Measurements from ENCODE around the gene NAV3. TPM values are rescaled to one million over a fixed set of nuclear protein-coding genes. Genes with fewer than 3 reads are reported as not detected.

Gene NAV3
- total RNA-seq, 1 donor from 2014 or later, result 5.0 TPM

DNA sequence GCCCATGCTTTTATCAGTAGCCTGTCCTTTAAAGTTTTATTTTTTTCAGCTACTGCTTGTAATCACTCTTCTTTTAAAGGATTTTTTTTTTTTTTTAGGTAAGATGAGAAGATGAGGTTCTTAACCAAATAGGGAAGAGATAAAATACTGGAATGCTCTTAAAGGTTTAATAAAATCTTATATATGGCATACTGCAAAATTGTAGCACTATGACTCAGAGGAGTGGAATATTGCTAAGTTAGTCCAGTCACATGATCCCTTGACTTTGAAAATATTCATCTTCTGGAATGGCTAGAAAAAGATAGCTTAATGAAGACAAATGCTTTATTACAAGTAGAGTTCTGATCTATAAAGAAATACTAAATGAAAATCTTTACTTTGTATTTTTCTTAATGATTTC is 116.6 kb downstream of the NAV3 start:
- Mint-ChIP-seq H3K27me3 (ENCODE audit: low read depth) (no peaks in the 10 kb centered on the region), H3K36me3 (ENCODE audit: low read depth) (peaks cover 5% of the 10 kb centered on the region), H3K9me3 (peaks cover 3% of the 10 kb centered on the region), H3K27ac (ENCODE audit: unreplicated experiment) (no peak overlapping the region), H3K4me1 (no peaks in the 10 kb centered on the region), H3K4me3 (no peak overlapping the region)
- TF ChIP-seq, protein P1, sequence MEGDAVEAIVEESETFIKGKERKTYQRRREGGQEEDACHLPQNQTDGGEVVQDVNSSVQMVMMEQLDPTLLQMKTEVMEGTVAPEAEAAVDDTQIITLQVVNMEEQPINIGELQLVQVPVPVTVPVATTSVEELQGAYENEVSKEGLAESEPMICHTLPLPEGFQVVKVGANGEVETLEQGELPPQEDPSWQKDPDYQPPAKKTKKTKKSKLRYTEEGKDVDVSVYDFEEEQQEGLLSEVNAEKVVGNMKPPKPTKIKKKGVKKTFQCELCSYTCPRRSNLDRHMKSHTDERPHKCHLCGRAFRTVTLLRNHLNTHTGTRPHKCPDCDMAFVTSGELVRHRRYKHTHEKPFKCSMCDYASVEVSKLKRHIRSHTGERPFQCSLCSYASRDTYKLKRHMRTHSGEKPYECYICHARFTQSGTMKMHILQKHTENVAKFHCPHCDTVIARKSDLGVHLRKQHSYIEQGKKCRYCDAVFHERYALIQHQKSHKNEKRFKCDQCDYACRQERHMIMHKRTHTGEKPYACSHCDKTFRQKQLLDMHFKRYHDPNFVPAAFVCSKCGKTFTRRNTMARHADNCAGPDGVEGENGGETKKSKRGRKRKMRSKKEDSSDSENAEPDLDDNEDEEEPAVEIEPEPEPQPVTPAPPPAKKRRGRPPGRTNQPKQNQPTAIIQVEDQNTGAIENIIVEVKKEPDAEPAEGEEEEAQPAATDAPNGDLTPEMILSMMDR (conservative IDR thresholded peaks at IDR 0.05), result no peak
- DNase-seq (ENCODE audit: low read depth, low spot score), result no peak

DNA sequence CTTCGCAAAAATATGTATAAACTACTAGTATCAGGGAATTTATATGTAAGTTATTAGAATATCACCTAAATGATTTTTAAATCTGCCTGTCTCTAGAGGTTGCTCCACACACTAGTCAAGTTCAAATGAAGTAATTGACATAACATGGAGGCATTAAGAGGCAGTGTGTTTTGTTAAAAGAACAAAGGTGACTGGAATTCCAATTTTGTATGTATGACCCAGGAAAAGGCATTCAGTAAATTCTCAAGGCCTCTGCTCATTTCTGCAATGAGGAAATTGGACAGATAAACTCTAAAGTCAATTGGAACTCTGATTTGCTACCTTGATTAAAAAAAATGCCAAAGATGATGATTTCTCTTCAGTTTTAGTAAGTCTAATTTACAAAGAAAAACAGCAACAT is 117.1 kb downstream of the NAV3 start:
- Mint-ChIP-seq H3K36me3 (ENCODE audit: low read depth) (peaks cover 5% of the 10 kb centered on the region), H3K27ac (ENCODE audit: unreplicated experiment) (no peak overlapping the region), H3K27me3 (ENCODE audit: low read depth) (no peaks in the 10 kb centered on the region), H3K4me3 (no peak overlapping the region), H3K4me1 (no peaks in the 10 kb centered on the region), H3K9me3 (peaks cover 3% of the 10 kb centered on the region)
- DNase-seq (ENCODE audit: low read depth, low spot score), result no peak
- TF ChIP-seq, protein P1 (conservative IDR thresholded peaks at IDR 0.05), result no peak

DNA sequence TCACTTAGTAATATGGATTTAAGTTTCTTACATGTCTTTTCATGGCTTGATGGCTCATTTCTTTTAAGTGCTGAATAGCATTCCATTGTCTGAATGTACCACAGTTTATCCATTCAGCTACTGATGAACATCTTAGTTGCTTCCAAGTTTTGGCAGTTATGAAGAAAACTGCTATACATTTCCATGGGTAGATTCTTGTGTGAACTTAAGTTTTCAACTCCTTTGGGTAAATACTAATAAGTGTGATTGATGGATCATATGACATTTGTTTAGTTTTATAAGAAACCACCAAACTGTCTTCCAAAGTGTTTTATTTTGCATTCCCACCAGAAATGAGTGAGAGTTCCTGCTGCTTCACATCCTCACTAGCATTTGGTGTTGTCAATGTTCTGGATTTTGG is 119.2 kb downstream of the NAV3 start:
- TF ChIP-seq, protein P1 (conservative IDR thresholded peaks at IDR 0.05), result no peak
- DNase-seq (ENCODE audit: low read depth, low spot score), result no peak
- Mint-ChIP-seq H3K4me1 (no peaks in the 10 kb centered on the region), H3K9me3 (peaks cover 3% of the 10 kb centered on the region), H3K27ac (ENCODE audit: unreplicated experiment) (no peak overlapping the region), H3K36me3 (ENCODE audit: low read depth) (peaks cover 5% of the 10 kb centered on the region), H3K27me3 (ENCODE audit: low read depth) (no peaks in the 10 kb centered on the region), H3K4me3 (no peak overlapping the region)

DNA sequence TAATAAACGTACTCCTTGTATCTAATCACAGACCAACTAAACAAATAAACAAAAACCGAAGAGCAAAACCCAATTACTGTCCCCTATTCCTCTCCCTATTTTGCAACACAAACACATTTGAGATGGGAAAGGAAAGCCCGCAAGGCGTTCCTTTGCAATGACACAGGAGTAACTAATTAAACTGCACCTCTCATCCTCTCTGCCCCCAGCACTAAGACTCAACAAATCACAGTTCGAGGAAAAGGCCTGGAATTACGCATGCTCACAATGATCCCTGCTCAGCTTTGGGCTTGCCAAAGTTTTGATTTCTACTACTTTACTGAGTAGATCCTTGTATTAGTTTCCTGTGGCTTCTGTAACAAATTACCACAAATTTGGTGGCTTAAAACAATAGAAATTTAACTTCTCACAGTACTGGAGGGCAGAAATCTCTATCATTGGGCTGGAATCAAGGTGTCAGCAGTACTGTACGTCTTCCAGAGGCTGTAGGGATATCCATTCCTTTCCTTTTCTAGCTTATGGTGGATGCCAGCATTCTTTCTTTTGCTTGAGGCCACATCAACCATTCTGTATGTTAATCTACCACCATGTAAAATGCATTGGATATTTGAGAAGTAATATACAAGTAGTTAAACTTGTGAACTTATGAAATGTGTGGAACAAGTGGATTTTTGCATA is 123.0 kb downstream of the NAV3 start:
- H3K36me3 Mint-ChIP-seq (ENCODE audit: low read depth), result peaks cover 5% of the 10 kb centered on the region
- TF ChIP-seq, protein P1 (conservative IDR thresholded peaks at IDR 0.05), result no peak
- H3K9me3 Mint-ChIP-seq, result peaks cover 3% of the 10 kb centered on the region
- no peak overlapping the region for H3K27ac Mint-ChIP-seq (ENCODE audit: unreplicated experiment)
- no peak overlapping the region for H3K4me3 Mint-ChIP-seq
- H3K27me3 Mint-ChIP-seq (ENCODE audit: low read depth), result no peaks in the 10 kb centered on the region
- no peak for DNase-seq (ENCODE audit: low read depth, low spot score)
- H3K4me1 Mint-ChIP-seq, result no peaks in the 10 kb centered on the region

DNA sequence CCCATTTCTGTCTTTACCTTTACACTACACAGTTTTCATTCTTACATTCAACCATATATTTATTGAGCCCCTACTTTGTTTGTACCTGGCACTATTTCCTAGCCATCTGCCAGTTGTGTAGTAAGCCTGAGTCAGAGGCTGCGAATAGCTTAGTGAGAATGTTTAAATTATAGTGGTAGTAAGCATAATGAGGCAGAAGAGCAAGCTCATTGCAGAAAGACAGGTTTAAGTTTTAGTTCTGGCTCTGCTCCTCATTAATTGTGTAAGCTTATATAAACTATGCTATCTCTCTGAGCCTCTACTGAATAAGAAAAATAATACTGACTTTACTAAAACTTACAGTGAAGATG is 123.5 kb downstream of the NAV3 start:
- Mint-ChIP-seq H3K9me3 (peaks cover 3% of the 10 kb centered on the region), H3K36me3 (ENCODE audit: low read depth) (peaks cover 5% of the 10 kb centered on the region), H3K4me1 (no peaks in the 10 kb centered on the region), H3K4me3 (no peak overlapping the region), H3K27me3 (ENCODE audit: low read depth) (no peaks in the 10 kb centered on the region), H3K27ac (ENCODE audit: unreplicated experiment) (no peak overlapping the region)
- no peak for DNase-seq (ENCODE audit: low read depth, low spot score)
- TF ChIP-seq, protein P1 (conservative IDR thresholded peaks at IDR 0.05), result no peak

Data from neural crest cell (in vitro differentiated cells).